GM19193 (cell line): ENCODE results near the gene EIF2AK3.

Source experiments
- POLR2A ChIP-seq: IDR thresholded peaks from 4 replicates; pipeline ENCODE4 v1.6.1; 2011; ENCODE audit not compliant: insufficient read depth, insufficient read length; ENCODE audit errors: extremely low read depth

Gene EIF2AK3

GRCh38 chr2:88614497-88615157, 12.6 kb downstream of the EIF2AK3 start:
- TF ChIP-seq POLR2A = no peak

GRCh38 chr2:88613921-88614320, 13.3 kb downstream of the EIF2AK3 start:
- TF ChIP-seq POLR2A = no peak

- no peak for TF ChIP-seq POLR2A
These were observed 19.1 kb downstream of the EIF2AK3 start for GRCh38 chr2:88608184-88608583.

- no peak for TF ChIP-seq POLR2A
These were observed 19.8 kb downstream of the EIF2AK3 start for GRCh38 chr2:88607416-88607815.

GRCh38 chr2:88606371-88607030, 20.8 kb downstream of the EIF2AK3 start:
- TF ChIP-seq POLR2A = no peak

- TF ChIP-seq POLR2A = no peak
These were observed 24.1 kb downstream of the EIF2AK3 start for GRCh38 chr2:88603146-88603545.

GRCh38 chr2:88602022-88602421, 25.2 kb downstream of the EIF2AK3 start:
- TF ChIP-seq POLR2A = no peak

GRCh38 chr2:88601286-88601685, 26.0 kb downstream of the EIF2AK3 start:
- no peak for TF ChIP-seq POLR2A

- TF ChIP-seq POLR2A = no peak
These were observed 27.2 kb downstream of the EIF2AK3 start for GRCh38 chr2:88600038-88600465.

GRCh38 chr2:88599527-88599926, 27.7 kb downstream of the EIF2AK3 start:
- no peak for TF ChIP-seq POLR2A

- TF ChIP-seq POLR2A = no peak
These were observed 30.1 kb downstream of the EIF2AK3 start for GRCh38 chr2:88597168-88597567.

- no peak for TF ChIP-seq POLR2A
These were observed 31.0 kb downstream of the EIF2AK3 start for GRCh38 chr2:88596141-88596830.

- no peak for TF ChIP-seq POLR2A
These were observed 35.6 kb downstream of the EIF2AK3 start for GRCh38 chr2:88591698-88592097.

GRCh38 chr2:88590998-88591613, 36.2 kb downstream of the EIF2AK3 start:
- TF ChIP-seq POLR2A = no peak

- no peak for TF ChIP-seq POLR2A
These were observed 41.3 kb downstream of the EIF2AK3 start for GRCh38 chr2:88585969-88586368.

- no peak for TF ChIP-seq POLR2A
These were observed 45.2 kb downstream of the EIF2AK3 start for GRCh38 chr2:88582030-88582429.

- no peak for TF ChIP-seq POLR2A
These were observed 47.2 kb downstream of the EIF2AK3 start for GRCh38 chr2:88580088-88580487.
